GM12878 (cell line): ENCODE data around the gene CXXC4.

Experiments
- ATF3 ChIP-seq: IDR thresholded peaks from 2 replicates; pipeline ENCODE4 v1.6.1; 2011; ENCODE audit warnings: low read depth, mild to moderate bottlenecking, low read length, moderate library complexity, borderline replicate concordance; ENCODE audit errors: extremely low read depth
- CHD2 ChIP-seq: IDR thresholded peaks from 2 replicates; pipeline ENCODE4 v1.6.1; 2011; ENCODE audit warnings: low read depth, low read length, improper control_type of control experiment, borderline replicate concordance
- CTCF ChIP-seq, 3 experiments: IDR thresholded peaks in 2 of 3; conservative IDR thresholded peaks in 1 of 3; 2 replicates each; pipeline ENCODE4 v1.5.1; 2011; ENCODE audit warnings: low read depth in 3 of 3, low read length in 3 of 3, mild to moderate bottlenecking in 3 of 3, control low read depth in 2 of 3, moderate library complexity in 2 of 3, inconsistent platforms in 1 of 3, mixed read lengths in 1 of 3; ENCODE audit not compliant: control insufficient read depth in 2 of 3, insufficient read depth in 1 of 3; ENCODE audit errors: extremely low read depth in 1 of 3
- GATAD2B ChIP-seq: fragments of 450-650 bp; conservative IDR thresholded peaks from 2 replicates; pipeline ENCODE4 v1.6.1; 2017; ENCODE audit warnings: low read depth, mild to moderate bottlenecking, moderate library complexity
- JUNB ChIP-seq: IDR thresholded peaks from 2 replicates; pipeline ENCODE4 v1.6.1; 2016; ENCODE audit warnings: antibody characterized with exemption, mild to moderate bottlenecking
- MAX ChIP-seq: IDR thresholded peaks from 2 replicates; pipeline ENCODE4 v1.6.1; 2012; ENCODE audit warnings: low read depth, low read length, improper control_type of control experiment
- POLR2AphosphoS5 ChIP-seq: IDR thresholded peaks from 2 replicates; pipeline ENCODE4 v1.6.1; 2011; ENCODE audit warnings: mild to moderate bottlenecking, low read length, inconsistent platforms
- RAD21 ChIP-seq: IDR thresholded peaks from 2 replicates; pipeline ENCODE4 v1.6.1; 2011; ENCODE audit warnings: mild to moderate bottlenecking, low read depth, low read length, moderate library complexity; ENCODE audit not compliant: insufficient read depth
- RAD51 ChIP-seq: fragments of 450-650 bp; IDR thresholded peaks from 2 replicates; pipeline ENCODE4 v1.6.1; 2016; ENCODE audit warnings: moderate library complexity, mild to moderate bottlenecking, inconsistent platforms
- RFX5 ChIP-seq: IDR thresholded peaks from 2 replicates; pipeline ENCODE4 v1.6.1; 2011; ENCODE audit warnings: low read depth, low read length, improper control_type of control experiment
- STAT3 ChIP-seq: IDR thresholded peaks from 2 replicates; pipeline ENCODE4 v1.6.1; 2011; ENCODE audit warnings: low read depth, low read length, improper control_type of control experiment
- TAF1 ChIP-seq: IDR thresholded peaks from 2 replicates; pipeline ENCODE4 v1.6.1; 2011; ENCODE audit warnings: mild to moderate bottlenecking, low read depth, low read length, borderline replicate concordance
- TCF7 ChIP-seq: IDR thresholded peaks from 2 replicates; pipeline ENCODE4 v1.6.1; 2014; ENCODE audit warnings: antibody characterized with exemption, borderline replicate concordance
- YY1 ChIP-seq: IDR thresholded peaks from 2 replicates; pipeline ENCODE4 v1.6.1; 2011; ENCODE audit warnings: low read depth, mild to moderate bottlenecking, low read length

- TF ChIP-seq POLR2AphosphoS5 (no peak), YY1 (no peak), TAF1 (no peak), RAD21 (no peak), CTCF (IDR thresholded peaks at IDR 0.05 in 2 of 3, conservative IDR thresholded peaks at IDR 0.05 in 1 of 3; ENCODE audit: control insufficient read depth in 2 of 3, extremely low read depth in 1 of 3, insufficient read depth in 1 of 3, low read depth in 3 of 3, low read length in 3 of 3) (no peak), MAX (no peak), JUNB (no peak), TCF7 (no peak), RFX5 (no peak), ATF3 (no peak), STAT3 (no peak), RAD51 (no peak), CHD2 (no peak), GATAD2B (no peak)
Measured at GRCh38 chr4:104469794-104470193, 24.9 kb downstream of the CXXC4 start.
